Inferior parietal cortex (tissue), 1 donor: ENCODE results near the gene FILIP1.

Experiments
- DNase-seq: peaks from one replicate; pipeline ENCODE4 v3.0.0-alpha.2; 2016; ENCODE audit errors: extremely low spot score

Gene FILIP1

DNA sequence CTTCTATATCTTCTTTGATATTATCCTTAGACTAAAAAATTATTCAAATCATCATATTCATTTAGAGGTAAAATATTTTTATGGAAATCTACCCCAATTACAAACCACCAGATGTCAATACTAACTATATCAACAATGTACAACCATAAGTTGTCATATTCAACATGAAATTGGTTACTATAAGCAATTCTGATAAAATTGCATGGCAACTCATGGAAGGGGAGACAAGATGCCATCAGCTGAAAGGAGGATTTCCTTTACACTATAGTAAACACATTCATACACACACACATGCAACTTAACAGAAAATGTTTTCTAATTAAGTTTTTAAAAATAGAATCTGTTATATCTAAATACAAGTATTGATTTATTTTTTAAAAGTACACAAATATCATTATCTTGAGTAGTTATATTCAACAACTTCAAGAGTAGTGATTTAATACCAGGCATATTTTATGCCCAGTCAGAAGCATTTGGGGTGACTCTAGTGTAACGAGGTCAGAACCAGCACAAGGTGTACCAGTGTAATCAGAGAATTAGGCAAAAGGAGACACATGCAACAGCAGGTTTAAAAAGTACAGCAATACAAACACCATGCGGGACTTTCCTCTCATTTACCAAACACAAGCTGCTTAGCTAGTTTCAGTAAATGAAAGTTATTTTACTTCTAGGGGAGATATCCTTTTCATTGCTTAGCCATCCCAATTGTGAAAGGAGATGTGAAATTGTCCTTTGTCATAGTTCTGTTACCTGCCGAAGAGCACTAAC lies 1.0 kb downstream of the FILIP1 start:
- no peak for DNase-seq

GRCh38 chr6:75491291-75491690 lies 2.3 kb downstream of the FILIP1 start:
- DNase-seq = no peak

DNA sequence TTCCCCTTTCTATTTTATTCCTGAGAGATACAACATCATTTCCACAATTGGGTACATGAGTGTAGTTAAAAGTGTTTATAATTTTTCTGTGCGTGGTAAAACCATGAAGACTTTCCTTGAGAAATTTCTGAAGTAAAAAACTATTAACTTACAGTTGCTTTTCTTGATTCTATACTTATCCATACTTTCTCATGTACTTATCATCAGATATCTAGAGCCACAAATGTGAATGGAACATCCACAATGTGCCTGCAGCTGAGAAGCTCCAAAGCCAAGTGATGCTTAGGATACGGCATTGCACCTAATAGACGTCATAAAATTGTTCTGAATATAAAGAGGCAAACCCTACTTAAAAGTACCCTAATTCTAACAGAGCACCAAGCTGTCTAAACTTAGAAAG lies 2.9 kb downstream of the FILIP1 start:
- DNase-seq = no peak

DNA sequence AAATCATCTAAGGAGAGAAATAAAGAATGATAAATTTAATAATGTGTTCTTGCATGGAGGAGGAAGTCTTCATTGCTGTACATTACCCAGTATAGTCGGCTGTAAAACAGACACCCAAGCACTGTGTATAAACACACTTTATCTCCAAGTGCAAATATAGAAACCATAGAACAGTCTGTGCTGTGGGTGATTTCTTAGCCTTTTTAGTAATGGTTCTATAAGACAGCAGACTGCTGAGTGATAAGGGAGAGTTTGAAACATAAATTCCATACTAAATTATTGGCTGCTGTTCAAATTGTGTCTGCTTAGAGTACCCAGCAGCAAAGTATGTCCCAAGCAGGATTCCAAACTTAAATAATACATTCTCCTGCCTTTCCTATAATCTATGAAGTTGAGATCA lies 4.6 kb downstream of the FILIP1 start:
- peak; percentile 22 for DNase-seq

- no peak for DNase-seq
Measured at GRCh38 chr6:75488033-75488432, 5.6 kb downstream of the FILIP1 start.

GRCh38 chr6:75486850-75487518 lies 6.6 kb downstream of the FILIP1 start:
- no peak for DNase-seq

GRCh38 chr6:75484535-75484934 lies 9.1 kb downstream of the FILIP1 start:
- no peak for DNase-seq

DNA sequence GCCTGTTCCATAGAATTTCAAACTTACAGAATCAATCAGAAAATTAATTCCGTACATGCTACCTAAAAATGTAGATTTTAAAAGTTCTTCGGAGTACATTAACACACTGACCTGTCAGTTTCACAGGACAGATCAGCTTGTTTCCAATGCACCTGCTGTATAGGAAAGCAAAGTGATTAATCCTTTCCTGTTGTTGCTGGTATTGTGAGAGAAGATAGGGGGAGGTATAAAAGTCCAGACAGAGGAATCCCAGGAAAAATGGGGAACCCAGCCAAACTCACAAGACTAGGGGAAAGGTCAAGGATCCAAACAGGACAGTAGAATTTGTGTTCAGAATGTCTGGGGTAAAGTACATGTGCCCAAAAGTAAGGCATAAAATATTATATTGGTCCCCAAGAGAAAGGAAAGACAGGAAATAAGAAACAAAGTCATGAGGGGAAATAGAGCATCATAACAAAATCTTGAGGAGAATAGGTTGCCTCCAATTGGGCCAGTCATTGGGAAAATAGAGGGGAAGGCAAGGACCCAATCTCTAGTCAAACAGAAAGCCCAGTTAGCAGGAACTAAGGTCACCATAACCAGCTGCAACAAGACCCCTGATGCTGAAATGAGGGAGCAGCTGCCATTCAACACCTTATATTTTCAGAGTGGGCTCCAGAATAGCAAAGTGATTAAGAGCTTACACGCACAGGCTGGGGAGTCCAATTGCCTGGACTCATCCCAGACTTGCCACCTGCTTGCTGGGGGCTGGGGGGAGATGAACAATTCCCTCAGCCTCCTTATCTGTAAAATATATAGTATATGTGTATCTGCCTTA lies 10.3 kb downstream of the FILIP1 start:
- DNase-seq = no peak

DNA sequence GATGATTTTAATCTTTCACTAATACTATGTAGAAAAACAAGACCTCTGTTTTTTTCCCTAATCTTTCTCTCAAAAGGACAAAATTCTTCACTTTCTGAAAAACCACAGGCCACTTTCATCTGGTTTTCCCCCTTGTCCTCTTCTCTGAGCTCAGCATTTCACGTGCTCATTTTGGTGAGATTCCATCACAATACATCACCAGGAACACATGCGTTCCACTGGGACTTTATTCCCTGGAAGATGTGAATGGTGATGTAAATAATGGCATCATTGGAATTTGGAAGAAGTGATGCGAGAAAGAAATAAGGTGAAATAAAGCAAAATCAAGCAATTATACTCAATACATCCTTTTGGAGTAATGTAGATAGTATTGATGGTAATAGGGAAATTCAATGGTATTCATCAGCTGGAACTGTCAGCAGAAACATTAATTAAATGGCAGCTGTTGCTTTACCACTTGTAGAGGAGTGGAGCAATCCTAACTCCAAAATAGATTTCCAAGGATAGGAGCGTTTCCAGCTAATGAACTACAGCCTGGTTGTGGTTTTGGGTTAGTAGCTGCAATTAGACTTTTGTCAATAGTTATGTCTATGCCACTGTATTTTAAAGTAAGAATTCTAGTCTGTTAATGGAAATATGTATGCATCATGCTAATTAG lies 11.5 kb downstream of the FILIP1 start:
- no peak for DNase-seq

GRCh38 chr6:75481394-75481793 lies 12.2 kb downstream of the FILIP1 start:
- DNase-seq = no peak

DNA sequence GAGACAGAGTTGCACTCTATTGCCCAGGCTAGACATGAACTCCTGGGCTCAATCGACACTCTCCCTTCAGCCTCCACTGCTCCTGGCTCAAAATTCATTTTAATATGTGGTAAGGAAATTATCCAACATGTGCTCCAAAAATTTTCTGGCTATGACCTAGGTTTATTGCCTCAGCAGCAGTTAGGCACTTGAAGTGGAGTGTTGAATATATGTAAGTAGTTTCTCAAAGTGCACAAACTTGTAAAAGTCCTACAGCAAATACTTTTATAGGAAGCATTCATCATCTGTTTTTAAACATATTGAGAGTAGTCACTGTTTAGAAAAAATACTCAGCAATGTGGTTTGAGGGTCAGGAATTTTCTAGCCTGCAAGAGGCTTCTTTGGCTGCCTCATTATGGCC lies 13.2 kb downstream of the FILIP1 start:
- no peak for DNase-seq

DNA sequence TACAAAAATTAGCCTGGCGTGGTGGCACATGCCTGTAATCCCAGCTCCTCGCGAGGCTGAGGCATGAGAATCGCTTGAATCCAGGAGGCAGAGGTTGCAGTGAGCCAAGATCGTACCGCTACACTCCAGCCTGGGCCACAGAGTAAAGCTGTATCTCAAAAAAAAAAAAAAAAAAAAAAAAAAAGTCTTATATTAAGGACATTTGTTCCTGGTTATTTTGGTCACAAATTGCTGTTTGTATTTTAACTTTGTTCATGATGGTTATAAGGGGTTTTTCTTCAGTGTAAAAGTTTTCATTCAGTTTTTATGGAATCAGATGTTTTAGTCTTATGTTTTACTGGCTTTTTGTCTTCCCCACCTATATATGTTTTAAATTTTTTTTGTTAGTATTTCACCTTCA lies 13.9 kb downstream of the FILIP1 start:
- no peak for DNase-seq

- DNase-seq = no peak
Measured at GRCh38 chr6:75478929-75479328, 14.7 kb downstream of the FILIP1 start.

DNA sequence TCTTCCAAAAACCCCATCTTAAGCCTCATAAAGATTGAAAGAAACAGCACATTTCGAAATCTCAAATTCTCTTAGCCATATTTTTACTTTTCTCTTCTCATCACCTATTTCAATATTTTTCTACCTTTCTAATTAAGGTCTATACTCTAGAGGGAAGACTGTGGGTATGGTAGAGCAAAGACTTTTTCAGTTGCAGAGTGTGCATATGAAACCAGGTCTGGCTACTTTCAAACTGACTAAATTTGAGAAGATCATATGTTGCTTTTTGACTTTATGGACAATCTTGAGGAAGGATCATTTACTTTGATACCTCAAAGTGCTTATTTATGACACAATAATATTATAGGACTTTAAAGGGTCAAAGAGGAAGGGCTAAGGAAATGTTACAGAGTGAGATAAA lies 20.7 kb downstream of the FILIP1 start:
- DNase-seq = no peak

- DNase-seq = no peak
Measured at GRCh38 chr6:75467966-75468365, 25.6 kb downstream of the FILIP1 start.

DNA sequence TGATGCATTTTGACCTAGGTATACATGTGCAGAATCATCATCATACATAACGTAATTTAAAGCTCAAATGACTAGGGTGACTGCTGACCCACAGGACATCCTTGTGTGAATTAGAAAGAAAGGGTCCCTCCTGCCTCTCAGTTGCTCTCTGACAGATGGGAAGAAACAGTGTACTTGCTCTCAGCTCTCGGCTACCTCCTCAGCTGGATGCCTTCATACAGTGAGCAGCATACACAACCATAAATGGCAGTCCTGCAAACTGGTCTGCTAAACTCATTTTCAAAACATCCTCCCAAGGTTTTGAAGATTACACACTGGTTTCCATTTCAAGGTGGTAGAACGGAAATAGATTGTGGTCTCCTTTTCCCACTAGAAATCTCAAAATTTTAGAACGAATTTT lies 26.3 kb downstream of the FILIP1 start:
- no peak for DNase-seq

- no peak for DNase-seq
Measured at GRCh38 chr6:75466636-75467035, 27.0 kb downstream of the FILIP1 start.

DNA sequence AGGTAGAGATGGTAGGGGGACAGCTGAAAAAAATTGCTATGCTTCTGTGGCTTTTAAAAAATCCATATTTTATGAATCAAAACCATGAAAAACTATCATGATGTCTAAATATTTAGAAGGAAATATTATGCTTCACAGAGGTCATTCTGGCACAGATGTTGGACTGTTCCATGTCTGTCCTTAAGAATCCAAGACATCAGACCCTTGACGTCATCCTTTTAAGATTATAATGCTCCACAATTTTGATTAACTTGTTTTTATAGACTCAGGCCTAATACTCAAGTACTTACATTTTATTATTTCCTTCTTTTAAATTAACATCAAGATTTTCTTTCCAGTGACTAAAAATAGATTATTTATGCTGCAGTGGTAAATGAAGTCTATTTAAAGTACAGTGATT lies 29.7 kb downstream of the FILIP1 start:
- DNase-seq = no peak

- no peak for DNase-seq
Measured at GRCh38 chr6:75463061-75463460, 30.5 kb downstream of the FILIP1 start.

DNA sequence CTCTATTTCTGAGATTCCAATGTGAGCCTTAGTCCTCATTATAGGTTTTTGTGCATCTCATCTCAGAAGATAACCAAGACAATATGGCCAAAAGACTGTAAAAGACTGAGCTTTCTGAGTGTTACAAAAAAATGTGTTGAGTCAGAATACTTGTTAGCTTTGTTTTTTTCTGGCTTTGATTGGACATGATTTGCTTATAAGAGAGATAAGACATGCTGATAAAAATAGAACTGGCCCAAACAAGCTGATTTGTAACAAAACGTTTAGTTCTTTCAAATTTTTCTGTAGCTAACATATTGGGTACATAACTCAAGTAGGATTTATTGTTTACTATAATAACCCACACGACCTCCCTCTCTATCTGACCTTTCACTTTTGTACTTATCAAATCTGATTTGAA lies 32.9 kb downstream of the FILIP1 start:
- no peak for DNase-seq

DNA sequence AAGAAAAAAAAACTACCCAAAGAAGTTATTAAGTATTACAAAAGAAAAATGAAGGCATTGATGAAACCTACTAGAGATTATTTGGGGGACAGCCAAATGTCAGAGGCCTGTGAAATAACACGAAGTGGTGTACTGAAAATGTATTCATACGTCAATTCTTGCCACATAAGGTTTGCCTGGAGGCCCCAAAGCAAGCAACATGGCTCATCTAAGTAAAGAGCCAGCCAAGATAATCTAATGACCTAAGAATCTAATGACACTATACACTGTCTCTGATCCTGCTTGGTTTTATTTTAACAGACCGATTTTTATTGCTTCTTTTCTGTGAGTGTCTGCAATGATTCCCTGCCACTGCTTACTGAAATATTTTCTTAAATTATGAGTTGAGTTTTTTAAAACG lies 34.7 kb downstream of the FILIP1 start:
- no peak for DNase-seq

GRCh38 chr6:75450903-75451302 lies 42.7 kb downstream of the FILIP1 start:
- no peak for DNase-seq
